ENCODE results near the gene STXBP6. TPM values are rescaled to one million over a fixed set of nuclear protein-coding genes. Genes with fewer than 3 reads are reported as not detected.

The STXBP6 gene
- total and polyA plus RNA-seq, 2 donors (not counting 3 experiments of a cell fraction or from before 2014, with no cell fraction given) = 0.06 TPM; not detected in 1

DNA sequence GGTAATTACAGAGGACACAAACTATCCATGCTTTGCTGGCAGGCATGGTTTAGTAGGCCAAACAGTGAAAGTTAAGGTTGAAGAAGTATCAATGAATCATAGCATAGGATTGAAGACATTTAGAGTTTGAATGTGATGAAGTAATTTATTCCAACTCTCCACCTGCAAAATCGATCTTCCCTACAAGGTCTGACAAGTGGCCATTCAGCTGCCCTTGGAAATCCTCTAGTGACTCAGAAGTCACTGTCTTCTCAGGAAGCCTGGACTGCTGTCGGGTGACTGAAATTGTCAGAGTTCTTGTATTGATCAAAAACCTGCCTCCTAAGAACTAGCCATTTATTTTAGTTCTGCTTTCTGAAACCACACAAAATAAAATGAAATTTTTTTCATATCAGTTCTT lies 17.7 kb upstream of the STXBP6 start:
- POLR2A ChIA-PET = no interaction called here
- no peaks in the 10 kb centered on the region for H3K4me1 ChIP-seq (ENCODE audit: control insufficient read depth, extremely low read depth, insufficient read depth, low read length)
- no peak overlapping the region for H3K4me2 ChIP-seq (ENCODE audit: insufficient read depth, low read length)
- H3K79me2 ChIP-seq (ENCODE audit: control insufficient read depth, insufficient read depth, low read length) = no peaks in the 10 kb centered on the region
- no peak overlapping the region for H3K9ac ChIP-seq (replicated peaks; ENCODE audit: extremely low read depth, insufficient read depth, low read length)
- no peaks in the 10 kb centered on the region for H3K9me1 ChIP-seq (replicated peaks; ENCODE audit: control insufficient read depth, extremely low read depth, insufficient read depth, low read length)
- H3K27me3 ChIP-seq (ENCODE audit: control insufficient read depth in 2 of 2, insufficient read depth in 2 of 2, low read length in 2 of 2) = no peaks in the 10 kb centered on the region
- H2AFZ ChIP-seq (ENCODE audit: low read depth, low read length) = no peak overlapping the region
- FAIRE-seq (no peak), DNase-seq (ENCODE audit: low read depth, low spot score) (no peak)
- H3K36me3 ChIP-seq (ENCODE audit: control insufficient read depth in 2 of 2, extremely low read depth in 1 of 2, insufficient read depth in 2 of 2, low read length in 2 of 2) = no peaks in the 10 kb centered on the region
- CTCF ChIA-PET = no interaction called here
- H4K20me1 ChIP-seq (replicated peaks; ENCODE audit: control insufficient read depth, extremely low read depth, insufficient read depth, low read length) = no peaks in the 10 kb centered on the region
- dilution Hi-C loops (cut with MboI; ENCODE audit: extremely low pct_ligation_motif_present, low sequenced_read_pairs) (no loop called here), intact Hi-C loops (cut with micrococcal nuclease) (no loop called here)
- H3K9me3 ChIP-seq (replicated peaks; ENCODE audit: control insufficient read depth, insufficient read depth, low read length) = no peaks in the 10 kb centered on the region
- no peak overlapping the region for H3K27ac ChIP-seq (ENCODE audit: insufficient read depth, low read depth, low read length)
- TF ChIP-seq, protein P1, sequence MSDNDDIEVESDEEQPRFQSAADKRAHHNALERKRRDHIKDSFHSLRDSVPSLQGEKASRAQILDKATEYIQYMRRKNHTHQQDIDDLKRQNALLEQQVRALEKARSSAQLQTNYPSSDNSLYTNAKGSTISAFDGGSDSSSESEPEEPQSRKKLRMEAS (IDR thresholded peaks at IDR 0.05; ENCODE audit: insufficient read depth, insufficient read length) = no peak
- TF ChIP-seq EZH2 (IDR thresholded peaks at IDR 0.05; ENCODE audit: borderline replicate concordance, low read depth, low read length, severe bottlenecking) = no peak
- TF ChIP-seq FOS (IDR thresholded peaks at IDR 0.05; ENCODE audit: borderline replicate concordance, insufficient read depth, low read length) = no peak
- no peak for TF ChIP-seq MYC (IDR thresholded peaks at IDR 0.05; ENCODE audit: low read depth, low read length)
- no peak for TF ChIP-seq POLR2A (IDR thresholded peaks at IDR 0.05; ENCODE audit: low read depth, low read length)
- TF ChIP-seq, protein P2, sequence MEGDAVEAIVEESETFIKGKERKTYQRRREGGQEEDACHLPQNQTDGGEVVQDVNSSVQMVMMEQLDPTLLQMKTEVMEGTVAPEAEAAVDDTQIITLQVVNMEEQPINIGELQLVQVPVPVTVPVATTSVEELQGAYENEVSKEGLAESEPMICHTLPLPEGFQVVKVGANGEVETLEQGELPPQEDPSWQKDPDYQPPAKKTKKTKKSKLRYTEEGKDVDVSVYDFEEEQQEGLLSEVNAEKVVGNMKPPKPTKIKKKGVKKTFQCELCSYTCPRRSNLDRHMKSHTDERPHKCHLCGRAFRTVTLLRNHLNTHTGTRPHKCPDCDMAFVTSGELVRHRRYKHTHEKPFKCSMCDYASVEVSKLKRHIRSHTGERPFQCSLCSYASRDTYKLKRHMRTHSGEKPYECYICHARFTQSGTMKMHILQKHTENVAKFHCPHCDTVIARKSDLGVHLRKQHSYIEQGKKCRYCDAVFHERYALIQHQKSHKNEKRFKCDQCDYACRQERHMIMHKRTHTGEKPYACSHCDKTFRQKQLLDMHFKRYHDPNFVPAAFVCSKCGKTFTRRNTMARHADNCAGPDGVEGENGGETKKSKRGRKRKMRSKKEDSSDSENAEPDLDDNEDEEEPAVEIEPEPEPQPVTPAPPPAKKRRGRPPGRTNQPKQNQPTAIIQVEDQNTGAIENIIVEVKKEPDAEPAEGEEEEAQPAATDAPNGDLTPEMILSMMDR (IDR thresholded peaks at IDR 0.05; ENCODE audit: extremely low read depth in 1 of 2, insufficient read depth in 1 of 2, low read depth in 1 of 2, low read length in 2 of 2) = no peak
- no TSS peak for BruUV-seq (replicated peaks)
- H3K4me3 ChIP-seq (replicated peaks in 1 of 3; ENCODE audit: insufficient read depth in 1 of 3, low read depth in 1 of 3, low read length in 3 of 3) = no peak overlapping the region

DNA sequence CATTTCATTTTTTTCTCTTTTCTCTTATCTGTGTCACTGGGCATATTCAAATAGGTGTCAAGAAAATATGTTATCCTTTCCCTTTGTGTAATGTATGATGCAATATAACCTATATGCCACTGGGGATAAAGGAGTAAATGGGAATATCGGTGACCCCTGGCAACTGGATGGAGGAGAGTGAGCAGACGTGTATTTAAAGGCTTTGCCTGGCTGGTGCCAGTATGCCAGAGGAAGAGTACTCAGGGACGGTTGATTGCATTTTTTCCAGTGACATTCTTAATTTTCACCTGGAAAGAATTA lies 12.0 kb upstream of the STXBP6 start:
- POLR2A ChIA-PET = no interaction called here
- H3K9me1 ChIP-seq (replicated peaks; ENCODE audit: control insufficient read depth, extremely low read depth, insufficient read depth, low read length) = no peaks in the 10 kb centered on the region
- no peak overlapping the region for H3K9ac ChIP-seq (replicated peaks; ENCODE audit: extremely low read depth, insufficient read depth, low read length)
- no peak overlapping the region for H3K4me2 ChIP-seq (ENCODE audit: insufficient read depth, low read length)
- no TSS peak for BruUV-seq (replicated peaks)
- DNase-seq (ENCODE audit: low read depth, low spot score) = no peak
- H3K9me3 ChIP-seq (replicated peaks; ENCODE audit: control insufficient read depth, insufficient read depth, low read length) = no peaks in the 10 kb centered on the region
- H3K4me1 ChIP-seq (ENCODE audit: control insufficient read depth, extremely low read depth, insufficient read depth, low read length) = no peaks in the 10 kb centered on the region
- intact Hi-C loops (cut with micrococcal nuclease) = no loop called here
- CTCF ChIA-PET = no interaction called here
- no peak overlapping the region for H3K27ac ChIP-seq (ENCODE audit: insufficient read depth, low read depth, low read length)
- TF ChIP-seq JUN (IDR thresholded peaks at IDR 0.05; ENCODE audit: borderline replicate concordance, insufficient read depth, insufficient read length, low read depth) = no peak
- TF ChIP-seq, protein P1 (IDR thresholded peaks at IDR 0.05; ENCODE audit: insufficient read depth, insufficient read length) = no peak
- TF ChIP-seq, protein P2 (IDR thresholded peaks at IDR 0.05; ENCODE audit: extremely low read depth in 1 of 2, insufficient read depth in 1 of 2, low read depth in 1 of 2, low read length in 2 of 2) = no peak
- no peak for TF ChIP-seq FOS (IDR thresholded peaks at IDR 0.05; ENCODE audit: borderline replicate concordance, insufficient read depth, low read length)
- no peak for TF ChIP-seq POLR2A (IDR thresholded peaks at IDR 0.05; ENCODE audit: low read depth, low read length)
- H3K79me2 ChIP-seq (ENCODE audit: control insufficient read depth, insufficient read depth, low read length) = no peaks in the 10 kb centered on the region
- H3K27me3 ChIP-seq (ENCODE audit: control insufficient read depth in 2 of 2, insufficient read depth in 2 of 2, low read length in 2 of 2) = no peaks in the 10 kb centered on the region
- no peaks in the 10 kb centered on the region for H3K36me3 ChIP-seq (ENCODE audit: control insufficient read depth in 2 of 2, extremely low read depth in 1 of 2, insufficient read depth in 2 of 2, low read length in 2 of 2)
- H4K20me1 ChIP-seq (replicated peaks; ENCODE audit: control insufficient read depth, extremely low read depth, insufficient read depth, low read length) = no peaks in the 10 kb centered on the region
- dilution Hi-C loops (cut with MboI; ENCODE audit: extremely low pct_ligation_motif_present, low sequenced_read_pairs) = no loop called here
- no peak for FAIRE-seq
- no peak overlapping the region for H3K4me3 ChIP-seq (replicated peaks in 1 of 3; ENCODE audit: insufficient read depth in 1 of 3, low read depth in 1 of 3, low read length in 3 of 3)
- no peak overlapping the region for H2AFZ ChIP-seq (ENCODE audit: low read depth, low read length)

Data from endothelial cell of umbilical vein (primary cell).